Transverse colon (tissue), 4 donors: ENCODE measurements around the gene ACAN.

ENCODE experiments used
- CTCF ChIP-seq, 5 experiments: fragments of 200-600 bp in 3 of 5; fragments of 450-650 bp in 2 of 5; sonication (generic) in 3 of 5; IDR thresholded peaks; 1 replicate in 2 of 5; 2 replicates in 3 of 5; pipeline ENCODE4 v1.5.1; 2016 to 2017; ENCODE audit warnings: antibody characterized with exemption in 5 of 5, inconsistent platforms in 3 of 5, mild to moderate bottlenecking in 2 of 5, moderate library complexity in 1 of 5
- EP300 ChIP-seq: sonication (generic); formaldehyde crosslinking; IDR thresholded peaks from one replicate; pipeline ENCODE4 v1.6.1; 2017; ENCODE audit warnings: antibody characterized with exemption, low read depth
- POLR2A ChIP-seq: fragments of 450-650 bp; IDR thresholded peaks from one replicate; pipeline ENCODE4 v1.6.1; 2016; ENCODE audit warnings: antibody characterized with exemption, mild to moderate bottlenecking, moderate library complexity
- POLR2AphosphoS5 ChIP-seq, 3 donors: sonication (generic); formaldehyde crosslinking; IDR thresholded peaks; one replicate each; pipeline ENCODE4 v1.6.1; 2016; ENCODE audit warnings: antibody characterized with exemption in 3 of 3

GRCh38 chr15:88880944-88881740, 77.9 kb downstream of the ACAN start:
- TF ChIP-seq POLR2A (no peak), POLR2AphosphoS5 (IDR thresholded peaks at IDR 0.05) (no peak), CTCF (IDR thresholded peaks at IDR 0.05) (no peak), EP300 (no peak)
